Measurements from ENCODE around the gene IL34.
"Not testable (repeated sequence)": the region's sequence is repeated elsewhere in the genome, so short reads cannot be mapped to it uniquely, and the experiment has no call there.

Gene IL34

GRCh38 chr16:70634861-70635260 is 11.5 kb upstream of the IL34 start:
- no peak for TF ChIP-seq CTCF (IDR thresholded peaks at IDR 0.05)
- H3K27ac ChIP-seq: peak overlapping the region; percentile 46 to 61

GRCh38 chr16:70635336-70636016 is 10.9 kb upstream of the IL34 start:
- Histone ChIP-seq H3K4me3 (no peak overlapping the region), H3K27ac (peak overlapping the region; percentile 46 to 61)
- DNase-seq (ENCODE audit: low spot score): no peak
- TF ChIP-seq CTCF (IDR thresholded peaks at IDR 0.05): no peak

More at GRCh38 chr16:70634861-70635260, 11.5 kb upstream of the IL34 start:
- no peak overlapping the region for H3K4me3 ChIP-seq
- DNase-seq (ENCODE audit: low spot score): no peak

- Histone ChIP-seq H3K27ac (peak overlapping the region in 1 of 2 donors; percentile 58), H3K4me3 (peak overlapping the region; percentile 15)
- no peak for TF ChIP-seq CTCF (IDR thresholded peaks at IDR 0.05)
- DNase-seq (ENCODE audit: low spot score): no peak
These were observed 7.3 kb upstream of the IL34 start for GRCh38 chr16:70638814-70639792.

- no peak for TF ChIP-seq CTCF (IDR thresholded peaks at IDR 0.05)
- no peak for DNase-seq (ENCODE audit: low spot score)
- no peak overlapping the region for H3K27ac ChIP-seq
- no peak overlapping the region for H3K4me3 ChIP-seq
These were observed 3.7 kb upstream of the IL34 start for GRCh38 chr16:70642633-70643032.

- not testable (repeated sequence) for H3K27ac ChIP-seq; H3K4me3 ChIP-seq; DNase-seq (ENCODE audit: low spot score)
These were observed 3.1 kb upstream of the IL34 start for GRCh38 chr16:70643264-70643663.

- H3K27ac ChIP-seq: no peak overlapping the region
- no peak for TF ChIP-seq CTCF (IDR thresholded peaks at IDR 0.05)
These were observed 1.4 kb upstream of the IL34 start for GRCh38 chr16:70644763-70645597.

More at GRCh38 chr16:70644763-70645597, 1.4 kb upstream of the IL34 start:
- no peak for DNase-seq (ENCODE audit: low spot score)
- H3K4me3 ChIP-seq: no peak overlapping the region
